HG03432 (cell line): Measurements from ENCODE around the gene AOPEP.
"Not testable (repeated sequence)": the region's sequence is repeated elsewhere in the genome, so short reads cannot be mapped to it uniquely, and the experiment has no call there.

Experiments
- ATAC-seq: cut with Tn5 transposase; IDR thresholded peaks from one replicate; pipeline ENCODE4 v1.9.1; 2021; ENCODE audit warnings: mild to moderate bottlenecking, moderate library complexity; ENCODE audit not compliant: unreplicated experiment

The AOPEP gene

GRCh38 chr9:94812343-94812742, 85.8 kb downstream of the AOPEP start:
- no peak for ATAC-seq

- ATAC-seq = no peak
Measured at GRCh38 chr9:94813379-94813778, 86.9 kb downstream of the AOPEP start.

DNA sequence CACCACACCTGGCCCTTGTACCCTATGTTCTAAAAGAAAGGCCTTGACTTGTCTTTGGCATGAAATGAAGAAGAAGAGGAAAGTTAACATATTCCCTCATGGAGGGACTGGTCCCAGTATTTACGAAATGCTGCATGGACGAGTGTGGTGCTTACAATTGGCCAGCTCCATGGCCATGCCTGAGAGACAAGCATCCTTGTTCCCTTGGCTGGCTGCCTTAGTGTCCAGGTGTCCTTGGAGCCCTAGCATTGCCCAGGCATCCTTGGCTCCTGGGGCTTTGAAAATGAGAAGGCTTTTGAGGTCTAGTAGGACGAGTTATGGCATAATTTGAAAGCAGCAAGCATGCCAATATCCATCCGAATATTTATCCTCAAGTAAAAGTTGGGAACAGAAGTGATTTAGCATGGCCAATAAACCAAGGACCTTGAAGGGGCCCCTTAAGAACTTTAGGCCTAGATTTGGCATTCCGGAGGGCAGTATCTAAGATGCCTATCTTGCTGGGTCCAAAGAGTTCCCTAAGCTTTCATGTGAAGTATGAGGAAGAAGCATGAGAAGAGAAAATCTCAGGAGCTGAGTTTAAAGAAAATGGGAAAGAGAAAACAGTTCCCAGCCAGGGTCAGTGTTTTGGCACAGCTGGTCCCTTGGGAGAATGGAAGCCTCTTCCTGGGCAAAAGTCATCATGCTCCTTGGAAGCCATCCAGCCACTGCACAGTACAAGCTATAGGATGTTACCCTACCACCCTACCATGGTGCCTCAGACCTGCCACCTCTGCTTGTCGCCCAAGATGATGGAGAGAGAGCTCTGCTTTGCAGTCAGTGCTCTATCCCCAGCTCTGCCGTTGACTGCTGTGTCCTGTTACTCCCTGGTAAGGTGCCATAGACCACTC, 91.0 kb downstream of the AOPEP start:
- ATAC-seq = no peak

DNA sequence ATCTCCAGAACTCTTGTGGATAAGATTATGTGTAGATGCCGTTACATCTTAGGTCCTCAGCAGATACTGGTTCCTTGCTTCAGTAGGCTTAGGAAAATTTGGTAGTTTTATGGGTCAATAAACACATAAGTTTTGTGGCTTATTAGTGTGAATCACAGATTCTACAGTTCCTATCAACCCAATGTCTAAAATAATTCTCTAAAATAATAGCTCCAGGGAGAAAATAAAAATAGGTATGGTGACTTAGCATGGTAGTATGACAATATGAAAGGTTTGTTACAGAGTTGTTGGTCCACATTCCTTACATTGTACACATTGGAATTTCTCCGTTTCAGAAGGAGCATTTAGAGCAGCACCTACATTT, 91.7 kb downstream of the AOPEP start:
- no peak for ATAC-seq

DNA sequence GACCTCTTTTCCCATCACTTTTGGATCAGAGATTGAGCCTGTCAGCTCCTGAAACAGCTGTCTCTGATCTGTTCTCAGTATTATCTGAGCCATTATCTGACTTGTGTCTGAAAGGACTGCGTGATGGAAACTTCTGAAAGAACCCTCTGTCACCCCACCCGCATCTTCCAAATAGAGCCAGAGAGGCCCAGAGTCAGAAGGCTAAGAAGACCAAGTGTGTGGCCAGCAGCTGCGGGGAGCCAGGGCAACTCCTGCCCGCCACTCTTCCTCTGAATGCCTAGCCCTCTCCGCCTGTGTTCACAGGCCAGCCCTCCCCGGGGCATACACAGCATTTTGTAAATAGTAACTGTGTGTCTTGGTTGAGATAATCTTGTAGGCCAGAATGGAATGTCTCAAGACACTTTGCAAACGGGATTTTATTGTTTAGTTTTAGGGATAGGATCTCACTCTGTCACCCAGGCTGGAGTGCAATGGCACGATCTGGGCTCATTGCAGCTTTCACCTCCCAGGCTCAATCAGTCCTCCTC, 92.7 kb downstream of the AOPEP start:
- no peak for ATAC-seq

GRCh38 chr9:94821098-94821887, 94.8 kb downstream of the AOPEP start:
- peak; percentile 90 for ATAC-seq

DNA sequence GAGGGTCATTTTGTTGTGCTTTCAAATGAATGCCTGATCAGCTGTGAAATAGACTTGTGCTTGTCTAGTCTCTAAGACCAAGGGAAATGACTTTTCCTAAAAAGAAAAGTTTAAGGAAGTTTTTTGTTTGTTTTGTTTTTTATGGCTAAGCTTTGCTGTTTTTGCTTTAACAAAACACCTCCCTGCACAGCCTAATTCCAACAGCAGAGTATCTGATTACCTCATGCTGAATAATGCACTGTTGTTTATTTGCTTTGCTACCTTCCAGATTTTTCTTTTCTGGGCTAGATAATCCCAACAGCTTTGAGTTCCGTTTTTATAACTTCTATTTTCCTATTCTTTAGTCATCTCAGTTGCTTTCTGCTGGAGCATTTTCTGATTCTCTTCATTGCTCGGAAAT, 95.8 kb downstream of the AOPEP start:
- no peak for ATAC-seq

GRCh38 chr9:94823710-94824109, 97.2 kb downstream of the AOPEP start:
- no peak for ATAC-seq

DNA sequence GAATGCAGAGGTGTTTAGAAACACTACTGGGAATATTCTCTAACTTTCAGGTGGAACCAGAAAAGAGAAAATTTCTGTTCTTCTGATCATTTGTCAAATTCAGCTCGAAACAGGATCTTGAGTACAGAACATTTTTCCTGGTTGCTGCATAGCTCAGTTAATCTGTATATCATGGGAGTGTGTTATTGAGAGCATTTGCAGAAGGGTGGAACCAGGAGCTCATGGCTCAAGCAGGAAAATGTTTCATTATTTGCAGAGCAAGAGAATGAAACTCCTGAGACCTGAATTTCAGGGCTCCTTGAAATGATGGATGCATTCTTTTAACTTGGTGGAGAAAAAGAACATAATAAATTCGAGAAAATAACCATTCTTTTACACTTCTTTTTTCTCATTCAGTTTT, 97.9 kb downstream of the AOPEP start:
- ATAC-seq = no peak

DNA sequence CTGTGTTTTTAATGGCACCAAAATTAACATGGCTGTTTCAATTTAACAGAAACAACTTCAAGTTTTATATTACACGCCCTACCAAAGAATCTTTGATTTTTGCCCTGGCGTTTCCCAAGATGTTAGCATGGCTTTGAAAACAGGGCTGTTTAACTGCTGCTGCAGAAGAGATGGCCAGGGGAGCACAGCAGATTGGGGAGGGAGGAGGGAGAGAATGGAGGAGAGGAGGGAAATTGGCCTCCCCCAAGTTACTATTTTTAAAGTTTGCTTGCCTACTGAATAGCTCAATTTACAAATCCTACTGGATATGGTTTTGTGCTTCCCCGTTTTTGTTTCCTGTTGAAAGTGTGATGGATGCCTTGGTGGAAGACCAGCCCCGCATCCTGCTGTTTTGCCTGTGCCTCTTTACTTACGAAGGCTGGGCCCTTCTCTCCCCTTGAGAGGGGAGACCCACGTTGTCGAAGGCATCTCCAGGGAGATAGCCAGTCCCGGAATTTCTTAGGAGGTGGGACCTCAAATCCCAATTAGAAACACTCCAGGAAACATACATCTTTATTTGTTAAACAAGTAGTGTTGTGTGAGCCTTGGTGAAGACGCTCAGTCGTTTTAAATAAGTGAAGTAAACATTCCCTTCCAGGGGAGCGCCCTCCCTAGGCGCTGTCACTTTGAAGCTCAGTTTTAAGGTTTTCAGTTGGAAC, 98.6 kb downstream of the AOPEP start:
- no peak for ATAC-seq

GRCh38 chr9:94825611-94825958, 99.1 kb downstream of the AOPEP start:
- ATAC-seq = no peak

- no peak for ATAC-seq
Measured at GRCh38 chr9:94826044-94826443, 99.5 kb downstream of the AOPEP start.

- ATAC-seq = no peak
Measured at GRCh38 chr9:94826644-94827410, 100.3 kb downstream of the AOPEP start.

DNA sequence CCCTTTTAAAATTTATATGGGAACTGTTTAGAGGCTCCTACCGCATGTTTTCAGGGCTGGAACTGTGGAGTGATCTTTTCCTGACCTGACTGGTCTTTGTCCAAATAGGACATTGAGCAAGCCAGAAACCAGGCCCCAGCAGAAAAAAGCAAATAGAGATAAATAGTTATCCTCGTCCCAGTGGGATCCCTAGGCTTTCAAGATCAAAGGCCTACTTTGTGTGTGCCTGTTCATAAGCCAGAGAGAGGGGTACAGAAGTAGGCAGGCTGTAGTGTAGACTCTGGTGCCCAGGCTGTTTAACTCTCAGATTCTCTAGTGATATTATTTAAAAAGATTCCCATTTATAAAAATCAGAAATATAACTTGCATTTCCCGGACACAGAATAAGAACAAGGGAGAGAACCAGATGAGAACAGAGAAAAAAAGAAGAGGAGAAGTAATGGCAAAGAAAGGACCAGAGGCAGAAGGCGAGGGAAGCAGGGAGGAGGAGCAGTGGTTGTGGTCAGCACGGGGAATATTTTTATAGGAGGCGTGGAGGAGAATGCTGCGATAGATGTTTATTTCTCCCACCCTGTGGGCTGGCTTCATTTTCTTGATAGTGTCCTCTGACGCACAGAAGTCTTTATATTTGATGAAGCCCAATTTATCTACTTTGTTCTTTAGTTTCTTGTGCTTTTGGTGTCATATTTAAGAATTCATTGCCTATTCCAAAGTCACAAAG, 101.2 kb downstream of the AOPEP start:
- ATAC-seq = no peak

DNA sequence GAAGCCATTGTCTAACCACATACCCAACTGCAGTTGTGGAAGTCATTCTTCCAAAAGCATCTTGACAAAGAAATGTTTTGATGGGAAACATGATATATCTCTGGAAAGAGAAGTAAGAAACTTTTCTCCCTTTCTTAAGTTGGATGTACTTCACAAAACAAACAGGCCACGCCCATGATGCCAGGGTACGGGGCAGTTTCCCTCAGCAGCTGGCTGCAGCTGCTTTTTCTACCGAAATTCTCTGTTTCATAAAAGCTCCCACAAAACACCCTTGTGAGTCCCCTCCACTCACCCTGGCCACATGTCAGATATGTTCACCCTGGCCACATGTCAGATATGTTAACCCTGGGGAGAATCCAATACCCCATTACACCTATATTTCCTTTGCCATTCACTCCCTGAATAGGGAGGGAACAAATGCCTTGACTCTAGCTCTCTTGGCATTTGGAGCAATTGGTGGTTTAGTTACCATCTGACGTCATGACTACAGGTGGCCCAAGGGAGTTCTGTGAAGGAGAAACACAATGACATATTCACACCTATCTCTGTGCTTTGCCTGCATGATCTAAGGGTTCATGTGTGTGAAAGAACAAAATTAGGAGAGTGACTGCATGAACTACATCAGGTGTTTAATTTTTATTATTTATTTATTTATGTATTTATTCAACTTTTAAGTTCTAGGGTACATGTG, 103.0 kb downstream of the AOPEP start:
- ATAC-seq = peak; percentile 64

DNA sequence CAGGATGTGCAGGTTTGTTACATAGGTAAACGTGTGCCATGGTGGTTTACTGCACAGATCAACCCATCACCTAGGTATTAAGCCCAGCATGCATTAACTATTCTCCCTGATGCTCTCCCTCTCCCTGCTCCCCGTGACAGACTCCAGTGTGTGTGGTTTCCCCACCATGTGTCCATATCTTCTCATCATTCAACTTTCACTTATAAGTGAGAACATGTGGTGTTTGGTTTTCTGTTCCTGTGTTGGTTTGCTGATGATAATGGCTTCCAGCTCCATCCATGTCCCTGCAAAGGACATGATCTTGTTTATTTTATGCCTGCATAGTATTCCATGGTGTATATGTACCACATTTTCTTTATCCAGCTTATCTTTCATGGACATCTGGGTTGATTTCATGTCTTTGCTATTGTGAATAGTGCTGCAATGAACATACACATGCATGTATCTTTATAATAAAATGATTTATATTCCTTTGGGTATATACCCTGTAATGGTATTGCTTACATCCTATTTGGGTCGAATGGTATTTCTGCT, 103.6 kb downstream of the AOPEP start:
- not testable (repeated sequence) for ATAC-seq

DNA sequence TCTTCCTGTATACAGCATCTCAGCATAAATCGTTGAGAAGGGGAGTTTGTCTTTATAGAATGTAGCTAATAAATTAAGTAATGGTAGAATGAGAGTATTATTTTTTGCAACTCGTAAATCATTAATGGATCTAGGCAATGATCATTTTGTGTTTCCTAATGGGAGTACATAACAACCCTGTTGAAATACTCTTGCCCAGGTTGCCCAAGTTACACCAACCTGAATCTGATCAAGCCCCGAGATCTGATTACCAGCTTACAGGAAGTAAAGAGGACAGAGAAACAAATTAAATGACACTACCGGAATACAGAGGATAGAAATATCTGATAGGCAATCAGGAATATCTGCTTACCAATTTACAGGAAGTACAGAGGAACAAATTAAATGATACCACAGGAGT, 107.3 kb downstream of the AOPEP start:
- no peak for ATAC-seq

- ATAC-seq = no peak
Measured at GRCh38 chr9:94837404-94837803, 110.9 kb downstream of the AOPEP start.

DNA sequence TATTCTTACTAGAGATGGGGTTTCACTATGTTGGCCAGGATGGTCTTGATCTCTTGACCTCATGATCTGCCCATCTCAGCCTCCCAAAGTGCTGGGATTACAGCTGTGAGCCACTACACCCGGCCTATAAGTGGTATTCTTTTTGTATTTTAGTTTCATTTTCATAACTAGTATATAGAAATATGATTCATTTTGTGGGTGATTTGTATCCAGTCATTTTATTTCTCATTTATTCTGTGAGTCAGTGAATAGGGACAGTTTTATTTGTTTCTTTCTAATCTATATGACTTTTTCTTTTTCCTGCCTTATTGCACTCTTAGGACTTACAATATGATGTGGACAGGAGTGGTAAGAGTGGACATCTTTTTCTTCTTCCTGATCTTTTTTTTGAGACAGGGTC, 112.9 kb downstream of the AOPEP start:
- no peak for ATAC-seq
